ACC112 (cell line): ENCODE results near the gene SERINC3.
"Not testable (repeated sequence)": the region's sequence is repeated elsewhere in the genome, so short reads cannot be mapped to it uniquely, and the experiment has no call there.

Source experiments
- H2AFZ ChIP-seq: fragments of 200-600 bp; sonication (generic); one replicate; pipeline ENCODE4 v1.6.0; 2017; ENCODE audit warnings: antibody characterized with exemption, low read length; ENCODE audit not compliant: unreplicated experiment
- H3K27ac ChIP-seq: fragments of 200-600 bp; sonication (generic); 2 replicates; pipeline ENCODE4 v1.5.1; 2014; ENCODE audit warnings: low read depth, mild to moderate bottlenecking, antibody characterized with exemption, low read length, moderate library complexity
- H3K27me3 ChIP-seq: fragments of 200-600 bp; sonication (generic); 2 replicates; pipeline ENCODE4 v1.6.1; 2014; ENCODE audit warnings: mild to moderate bottlenecking, antibody characterized with exemption, low read length, moderate library complexity, mixed read lengths; ENCODE audit not compliant: insufficient read depth
- H3K36me3 ChIP-seq: fragments of 200-600 bp; sonication (generic); 2 replicates; pipeline ENCODE4 v1.6.1; 2016; ENCODE audit warnings: mild to moderate bottlenecking, antibody characterized with exemption, low read length, moderate library complexity, mixed read lengths; ENCODE audit not compliant: insufficient read depth
- H3K4me1 ChIP-seq: fragments of 200-600 bp; sonication (generic); one replicate; pipeline ENCODE4 v1.6.1; 2016; ENCODE audit warnings: low read length, mixed read lengths; ENCODE audit not compliant: insufficient read depth, unreplicated experiment, control insufficient read depth
- H3K4me3 ChIP-seq: fragments of 200-600 bp; sonication (generic); 2 replicates; pipeline ENCODE4 v1.5.1; 2014; ENCODE audit warnings: mild to moderate bottlenecking, low read depth, low read length
- H3K79me2 ChIP-seq: fragments of 200-600 bp; sonication (generic); one replicate; pipeline ENCODE4 v1.6.0; 2016; ENCODE audit warnings: low read length; ENCODE audit not compliant: control insufficient read depth, unreplicated experiment, insufficient read depth

Gene SERINC3

GRCh38 chr20:44481719-44482416 lies 40.0 kb downstream of the SERINC3 start:
- no peak overlapping the region for H3K27ac ChIP-seq
- peaks cover 8% of the 10 kb centered on the region for H3K36me3 ChIP-seq
- H3K27me3 ChIP-seq: no peaks in the 10 kb centered on the region
- H2AFZ ChIP-seq: no peak overlapping the region
- H3K4me1 ChIP-seq: peaks cover 9% of the 10 kb centered on the region
- no peak overlapping the region for H3K4me3 ChIP-seq
- peaks cover 16% of the 10 kb centered on the region for H3K79me2 ChIP-seq

DNA sequence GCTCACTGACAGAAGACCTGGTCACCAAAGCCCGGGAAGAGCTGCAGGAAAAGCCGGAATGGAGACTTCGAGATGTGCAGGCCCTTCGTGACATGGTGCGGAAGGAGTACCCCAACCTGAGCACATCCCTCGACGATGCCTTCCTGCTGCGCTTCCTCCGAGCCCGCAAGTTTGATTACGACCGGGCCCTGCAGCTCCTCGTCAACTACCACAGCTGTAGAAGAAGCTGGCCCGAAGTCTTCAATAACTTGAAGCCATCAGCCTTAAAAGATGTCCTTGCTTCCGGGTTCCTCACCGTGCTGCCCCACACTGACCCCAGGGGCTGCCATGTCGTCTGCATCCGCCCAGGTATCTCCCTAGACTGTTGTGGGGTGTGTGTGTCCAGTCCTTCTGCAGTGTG lies 41.8 kb downstream of the SERINC3 start:
- Histone ChIP-seq H3K27me3 (no peaks in the 10 kb centered on the region), H3K4me3 (no peak overlapping the region), H2AFZ (no peak overlapping the region), H3K79me2 (peaks cover 31% of the 10 kb centered on the region), H3K27ac (no peak overlapping the region), H3K4me1 (peaks cover 18% of the 10 kb centered on the region), H3K36me3 (peaks cover 8% of the 10 kb centered on the region)

DNA sequence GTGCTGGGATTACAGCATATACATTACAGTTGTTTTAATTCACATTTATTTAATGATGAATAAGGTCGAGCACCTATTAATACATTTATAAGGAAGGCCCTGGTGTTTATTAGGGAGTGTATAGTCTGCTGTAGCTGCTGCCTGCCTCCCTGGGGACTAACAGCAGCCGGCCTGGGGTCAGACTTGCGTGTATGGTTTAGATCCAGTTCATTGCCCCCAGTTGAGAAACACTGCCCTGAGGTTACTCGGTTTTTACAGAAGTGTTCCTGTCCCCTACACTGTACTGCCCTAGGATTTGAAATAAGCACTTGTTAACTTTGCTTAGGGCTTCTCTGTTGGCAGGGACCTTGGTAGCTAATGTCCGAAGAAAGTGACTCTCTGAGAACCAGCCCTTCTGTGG lies 42.2 kb downstream of the SERINC3 start:
- Histone ChIP-seq H3K4me3 (no peak overlapping the region), H3K79me2 (peaks cover 31% of the 10 kb centered on the region), H3K4me1 (peaks cover 20% of the 10 kb centered on the region), H2AFZ (no peak overlapping the region), H3K27ac (no peak overlapping the region), H3K36me3 (peaks cover 8% of the 10 kb centered on the region), H3K27me3 (no peaks in the 10 kb centered on the region)

DNA sequence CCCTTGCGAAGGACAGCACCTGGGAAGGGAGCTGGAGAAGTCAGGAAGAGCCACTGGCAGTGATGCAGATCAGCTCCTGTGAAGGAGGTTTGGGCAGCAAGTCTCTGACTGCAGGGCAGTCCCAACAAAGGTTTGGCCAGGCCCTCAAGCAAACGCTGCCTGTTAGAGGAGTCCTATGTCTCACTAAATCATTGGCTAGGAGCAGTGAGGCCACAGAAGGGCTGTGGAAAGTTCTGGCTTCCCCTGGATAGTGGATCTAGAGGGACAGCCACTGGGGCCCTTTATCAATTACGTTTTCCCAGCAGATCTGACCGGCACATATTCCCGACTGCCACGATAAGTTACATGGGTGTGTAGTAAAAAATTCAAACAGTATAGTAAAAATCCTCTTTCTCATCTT lies 43.7 kb downstream of the SERINC3 start:
- no peaks in the 10 kb centered on the region; the same call in 1 of the 2 replicates for H3K36me3 ChIP-seq
- no peaks in the 10 kb centered on the region for H3K27me3 ChIP-seq
- H2AFZ ChIP-seq: no peak overlapping the region
- 0 out of 2 replicates have a peak overlapping the region, but pooled peaks have one; percentile 17 for H3K27ac ChIP-seq
- no peak overlapping the region for H3K4me3 ChIP-seq
- peaks cover 20% of the 10 kb centered on the region for H3K4me1 ChIP-seq
- peaks cover 31% of the 10 kb centered on the region for H3K79me2 ChIP-seq

GRCh38 chr20:44477151-44477550 lies 44.7 kb downstream of the SERINC3 start:
- Histone ChIP-seq H2AFZ (no peak overlapping the region), H3K4me3 (peak overlapping the region; percentile 88), H3K27me3 (no peaks in the 10 kb centered on the region), H3K27ac (peak overlapping the region; percentile 72), H3K36me3 (no peaks in the 10 kb centered on the region; the same call in 1 of the 2 replicates), H3K4me1 (peaks cover 20% of the 10 kb centered on the region), H3K79me2 (peaks cover 31% of the 10 kb centered on the region)

GRCh38 chr20:44475694-44476560 lies 45.9 kb downstream of the SERINC3 start, which contains the start of gene TTPAL:
Gene TTPAL (plus strand): TSS chr20:44475874. CDS start chr20:44480000, 4,126 bp downstream.
- Histone ChIP-seq H3K27ac (peak within 1 kb of the TSS; percentile 72), H3K4me3 (peak within 1 kb of the TSS; percentile 88), H3K4me1 (peaks cover 23% of the 10 kb centered on the region), H3K27me3 (no peaks in the 10 kb centered on the region), H3K36me3 (no peaks in the 10 kb centered on the region; the same call in 1 of the 2 replicates), H3K79me2 (peaks cover 31% of the 10 kb centered on the region), H2AFZ (peak within 1 kb of the TSS; percentile 64)

DNA sequence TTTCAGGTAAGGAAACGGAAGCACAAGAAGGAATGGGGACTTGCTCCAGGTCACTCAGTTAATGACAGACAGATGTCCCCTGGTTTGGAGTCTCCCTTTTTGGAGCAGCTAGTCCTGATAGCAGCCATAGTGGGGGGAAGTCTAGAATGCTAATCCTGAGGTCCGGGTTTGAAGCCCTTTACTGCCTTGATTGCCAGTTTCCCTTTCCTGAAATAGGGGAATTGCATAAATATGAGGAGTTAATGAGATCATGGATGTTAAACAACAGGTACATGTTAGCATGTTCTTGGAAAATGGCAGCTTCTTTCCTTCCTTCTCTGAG lies 46.5 kb downstream of the SERINC3 start:
- peak overlapping the region; percentile 88 for H3K4me3 ChIP-seq
- H3K27ac ChIP-seq: peak overlapping the region; percentile 72
- peaks cover 31% of the 10 kb centered on the region for H3K79me2 ChIP-seq
- peak overlapping the region; percentile 64 for H2AFZ ChIP-seq
- H3K27me3 ChIP-seq: no peaks in the 10 kb centered on the region
- peaks cover 23% of the 10 kb centered on the region for H3K4me1 ChIP-seq
- no peaks in the 10 kb centered on the region; the same call in 1 of the 2 replicates for H3K36me3 ChIP-seq

GRCh38 chr20:44472283-44472682 lies 49.6 kb downstream of the SERINC3 start:
- not testable (repeated sequence) for H3K27ac ChIP-seq, H2AFZ ChIP-seq, H3K27me3 ChIP-seq, H3K36me3 ChIP-seq, H3K4me3 ChIP-seq
- peaks cover 38% of the 10 kb centered on the region for H3K4me1 ChIP-seq
- H3K79me2 ChIP-seq: peaks cover 19% of the 10 kb centered on the region

DNA sequence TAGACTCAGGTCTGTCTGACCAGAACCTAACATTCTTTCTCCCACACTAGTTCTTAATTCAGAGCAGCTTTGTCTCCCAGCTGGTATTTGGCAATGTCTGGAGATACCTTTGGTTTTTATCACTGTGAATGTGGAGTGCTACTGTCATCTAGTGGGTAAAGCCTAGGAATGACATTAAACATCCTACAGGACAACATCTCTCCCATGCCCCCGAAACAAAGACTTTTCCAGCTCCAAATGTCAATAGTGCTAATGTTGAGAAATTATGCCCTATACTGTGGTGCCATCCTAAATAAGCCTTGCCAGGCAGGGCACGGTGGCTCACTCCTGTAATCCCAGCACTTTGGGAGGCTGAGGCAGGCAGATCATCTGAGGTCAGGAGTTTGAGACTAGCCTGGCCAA lies 50.4 kb downstream of the SERINC3 start:
- Histone ChIP-seq H3K4me3 (no peak overlapping the region), H3K79me2 (peaks cover 11% of the 10 kb centered on the region), H3K4me1 (peaks cover 38% of the 10 kb centered on the region), H3K27me3 (no peaks in the 10 kb centered on the region), H3K27ac (0 out of 2 replicates have a peak overlapping the region, but pooled peaks have one; percentile 8), H3K36me3 (no peaks in the 10 kb centered on the region), H2AFZ (no peak overlapping the region)

GRCh38 chr20:44470327-44470726 lies 51.5 kb downstream of the SERINC3 start:
- Histone ChIP-seq H3K4me3 (no peak overlapping the region), H2AFZ (no peak overlapping the region), H3K27ac (no peak overlapping the region), H3K4me1 (peaks cover 41% of the 10 kb centered on the region), H3K79me2 (peaks cover under 1% of the 10 kb centered on the region), H3K27me3 (no peaks in the 10 kb centered on the region), H3K36me3 (no peaks in the 10 kb centered on the region)
